GM23338 (cell line): ENCODE measurements around the gene SH3TC1. TPM values are rescaled to one million over a fixed set of nuclear protein-coding genes. Genes with fewer than 3 reads are reported as not detected.

Experiments
- ATAC-seq: fragments of 200-7000 bp; cut with Tn5 transposase; 3 replicates; pipeline ENCODE4 v1.9.1; 2020
- DNase-seq: peaks from one replicate; pipeline ENCODE4 v3.0.0-alpha.2; 2015; ENCODE audit warnings: low spot score
- H2AFZ ChIP-seq: fragments of 200-600 bp; sonication (generic); 2 replicates; pipeline ENCODE4 v1.8.0; 2016; ENCODE audit warnings: antibody characterized with exemption, mild to moderate bottlenecking, moderate library complexity
- H3F3A ChIP-seq: fragments of 200-600 bp; sonication (generic); replicated peaks from 2 replicates; pipeline ENCODE4 v1.8.0; 2017; ENCODE audit warnings: antibody characterized with exemption, mixed run types, low read depth
- H3K27ac ChIP-seq: fragments of 200-600 bp; sonication (generic); 2 replicates; pipeline ENCODE4 v1.6.1; 2016; ENCODE audit warnings: low read depth
- H3K27me3 ChIP-seq: fragments of 200-600 bp; sonication (generic); 2 replicates; pipeline ENCODE4 v1.8.0; 2016; ENCODE audit warnings: mild to moderate bottlenecking, mixed run types, moderate library complexity; ENCODE audit not compliant: insufficient read depth
- H3K36me3 ChIP-seq: fragments of 200-600 bp; sonication (generic); 2 replicates; pipeline ENCODE4 v1.8.0; 2016; ENCODE audit warnings: mild to moderate bottlenecking; ENCODE audit not compliant: insufficient read depth
- H3K4me1 ChIP-seq: fragments of 200-600 bp; sonication (generic); 2 replicates; pipeline ENCODE4 v1.8.0; 2016; ENCODE audit warnings: mild to moderate bottlenecking, moderate library complexity; ENCODE audit not compliant: insufficient read depth
- H3K4me2 ChIP-seq: fragments of 200-600 bp; sonication (generic); 2 replicates; pipeline ENCODE4 v1.7.1; 2017; ENCODE audit warnings: mixed run types
- H3K4me3 ChIP-seq: fragments of 200-600 bp; sonication (generic); 2 replicates; pipeline ENCODE4 v1.6.1; 2016; ENCODE audit warnings: mixed run types
- H3K79me2 ChIP-seq: fragments of 200-600 bp; sonication (generic); replicated peaks from 2 replicates; pipeline ENCODE4 v1.8.0; 2017; ENCODE audit warnings: mild to moderate bottlenecking; ENCODE audit not compliant: insufficient read depth
- H3K9me2 ChIP-seq: fragments of 200-600 bp; sonication (generic); 2 replicates; pipeline ENCODE4 v1.8.0; 2017; ENCODE audit not compliant: insufficient read depth
- H4K20me1 ChIP-seq: fragments of 200-600 bp; sonication (generic); replicated peaks from 2 replicates; pipeline ENCODE4 v1.8.0; 2017; ENCODE audit warnings: mild to moderate bottlenecking; ENCODE audit not compliant: insufficient read depth
- H3K27ac Mint-ChIP-seq: 2 replicates; pipeline ENCODE4 v1.8.0; 2020; ENCODE audit warnings: inconsistent platforms, mild to moderate bottlenecking, moderate library complexity, mixed read lengths
- H3K27me3 Mint-ChIP-seq: 3 replicates; pipeline ENCODE4 v1.8.0; 2022; ENCODE audit warnings: low read depth, mild to moderate bottlenecking, moderate library complexity, mixed read lengths, inconsistent platforms; ENCODE audit not compliant: insufficient read depth, poor library complexity
- H3K36me3 Mint-ChIP-seq: 3 replicates; pipeline ENCODE4 v1.8.0; 2021; ENCODE audit warnings: low read depth, mild to moderate bottlenecking, inconsistent platforms, moderate library complexity, mixed read lengths
- H3K4me1 Mint-ChIP-seq: 3 replicates; pipeline ENCODE4 v1.8.0; 2020; ENCODE audit warnings: mild to moderate bottlenecking, inconsistent platforms, mixed read lengths
- H3K4me3 Mint-ChIP-seq: 3 replicates; pipeline ENCODE4 v1.8.0; 2021; ENCODE audit warnings: moderate library complexity, mild to moderate bottlenecking, inconsistent platforms, mixed read lengths
- H3K9me3 Mint-ChIP-seq: 3 replicates; pipeline ENCODE4 v1.8.0; 2020; ENCODE audit warnings: moderate library complexity, mild to moderate bottlenecking, inconsistent platforms, mixed read lengths
- CREB1 ChIP-seq: fragments of 250-450 bp; sonication (Bioruptor Pico); IDR thresholded peaks from 2 replicates; pipeline ENCODE4 v1.5.0; 2020; ENCODE audit warnings: low read depth, mild to moderate bottlenecking, moderate library complexity
- CTCF ChIP-seq, 2 experiments: fragments of 200-600 bp in 1 of 2; sonication (generic) in 1 of 2; conservative IDR thresholded peaks; 2 replicates each; pipeline versions ENCODE4 v1.5.1 to v1.6.1; 2016 to 2017; ENCODE audit warnings: antibody characterized with exemption in 2 of 2, low read depth in 2 of 2, mild to moderate bottlenecking in 2 of 2, moderate library complexity in 1 of 2
- EZH2 ChIP-seq: fragments of 200-600 bp; sonication (generic); IDR thresholded peaks from one replicate; pipeline ENCODE4 v1.8.0; 2017; ENCODE audit warnings: antibody characterized with exemption, mild to moderate bottlenecking, low read depth; ENCODE audit not compliant: unreplicated experiment
- EZH2phosphoT487 ChIP-seq: fragments of 200-600 bp; sonication (generic); IDR thresholded peaks from one replicate; pipeline ENCODE4 v1.8.1; 2018; ENCODE audit warnings: antibody characterized with exemption; ENCODE audit not compliant: unreplicated experiment
- JUNB ChIP-seq: IDR thresholded peaks from one replicate; pipeline ENCODE4 v1.6.1; 2016; ENCODE audit warnings: antibody characterized with exemption; ENCODE audit not compliant: unreplicated experiment
- NANOG ChIP-seq: IDR thresholded peaks from 2 replicates; pipeline ENCODE4 v1.6.1; 2016; ENCODE audit warnings: antibody characterized with exemption, borderline replicate concordance
- POLR2AphosphoS5 ChIP-seq: IDR thresholded peaks from 2 replicates; pipeline ENCODE4 v1.6.1; 2016; ENCODE audit warnings: antibody characterized with exemption, low read depth
- REST ChIP-seq: IDR thresholded peaks from one replicate; pipeline ENCODE4 v1.6.1; 2018; ENCODE audit warnings: antibody characterized with exemption; ENCODE audit not compliant: unreplicated experiment
- STAT1 ChIP-seq: IDR thresholded peaks from one replicate; pipeline ENCODE4 v1.6.1; 2016; ENCODE audit warnings: antibody characterized with exemption; ENCODE audit not compliant: unreplicated experiment
- ZNF114 ChIP-seq: fragments of 250-450 bp; sonication (Bioruptor Pico); IDR thresholded peaks from 2 replicates; pipeline ENCODE4 v1.5.0; 2020; ENCODE audit warnings: mild to moderate bottlenecking, moderate library complexity
- ZNF331 ChIP-seq: fragments of 250-450 bp; sonication (Bioruptor Pico); IDR thresholded peaks from 2 replicates; pipeline ENCODE4 v1.5.0; 2020; ENCODE audit warnings: low read depth, mild to moderate bottlenecking, moderate library complexity
- ZNF462 ChIP-seq: fragments of 250-450 bp; sonication (Bioruptor Pico); IDR thresholded peaks from 2 replicates; pipeline ENCODE4 v1.5.0; 2020; ENCODE audit warnings: mild to moderate bottlenecking, moderate library complexity
- polyA plus RNA-seq: library from polyadenylated mRNA; unstranded; fragments of >200 nt; fragmentation: Nextera tagmentation; extraction: Ambion mirVana; gene quantifications from 2 replicates; pipeline ENCODE4 v1.2.1, GENCODE V29; 2016
- total RNA-seq: library from RNA; depleted of rRNA; stranded (reverse); fragments of >200 nt; shearing (Covaris generic); gene quantifications from 2 replicates; pipeline ENCODE4 v1.2.3, GENCODE V29; 2014

Gene SH3TC1
- total and polyA plus RNA-seq, 2 experiments from 2014 or later, result 0.07 TPM; not detected in 1

GRCh38 chr4:8155048-8155447 is 44.0 kb upstream of the SH3TC1 start:
- no peaks in the 10 kb centered on the region for H4K20me1 ChIP-seq
- no peak overlapping the region for H3K27ac ChIP-seq
- no peaks in the 10 kb centered on the region for H3K36me3 Mint-ChIP-seq
- no peaks in the 10 kb centered on the region for H3F3A ChIP-seq
- no peaks in the 10 kb centered on the region for H3K36me3 ChIP-seq
- H3K9me3 Mint-ChIP-seq, result no peaks in the 10 kb centered on the region
- H3K4me1 Mint-ChIP-seq, result peaks cover 18% of the 10 kb centered on the region
- H3K27me3 Mint-ChIP-seq, result peaks cover 26% of the 10 kb centered on the region
- H2AFZ ChIP-seq, result no peak overlapping the region
- H3K27me3 ChIP-seq, result peaks cover 22% of the 10 kb centered on the region
- no peak overlapping the region for H3K27ac Mint-ChIP-seq
- H3K4me2 ChIP-seq, result no peak overlapping the region
- ATAC-seq (no peak), DNase-seq (no peak)
- H3K9me2 ChIP-seq, result no peaks in the 10 kb centered on the region
- no peaks in the 10 kb centered on the region for H3K4me1 ChIP-seq
- H3K79me2 ChIP-seq, result no peaks in the 10 kb centered on the region
- H3K4me3 Mint-ChIP-seq, result no peak overlapping the region
- no peak overlapping the region for H3K4me3 ChIP-seq
- TF ChIP-seq EZH2phosphoT487 (no peak), ZNF331 (CRISPR knock-in tag) (no peak), ZNF114 (CRISPR knock-in tag) (no peak), REST (no peak), CREB1 (CRISPR knock-in tag) (no peak), ZNF462 (CRISPR knock-in tag) (no peak), EZH2 (no peak), POLR2AphosphoS5 (no peak), JUNB (no peak), NANOG (no peak), STAT1 (no peak), CTCF (conservative IDR thresholded peaks at IDR 0.05; ENCODE audit: low read depth in 2 of 2) (no peak)
